B cell (primary cell): Measurements from ENCODE around the gene SDHAF4.

Experiments used
- EZH2 ChIP-seq: IDR thresholded peaks from 2 replicates; pipeline ENCODE4 v1.6.1; 2012; ENCODE audit warnings: borderline replicate concordance, low read depth, mild to moderate bottlenecking, moderate library complexity, low read length; ENCODE audit not compliant: insufficient read depth, poor library complexity, severe bottlenecking
- TF ChIP-seq, protein P1 (sequence below): fragments of 200-600 bp; IDR thresholded peaks from one replicate; pipeline ENCODE4 v1.8.0; 2022; ENCODE audit warnings: antibody characterized with exemption, mild to moderate bottlenecking

DNA sequence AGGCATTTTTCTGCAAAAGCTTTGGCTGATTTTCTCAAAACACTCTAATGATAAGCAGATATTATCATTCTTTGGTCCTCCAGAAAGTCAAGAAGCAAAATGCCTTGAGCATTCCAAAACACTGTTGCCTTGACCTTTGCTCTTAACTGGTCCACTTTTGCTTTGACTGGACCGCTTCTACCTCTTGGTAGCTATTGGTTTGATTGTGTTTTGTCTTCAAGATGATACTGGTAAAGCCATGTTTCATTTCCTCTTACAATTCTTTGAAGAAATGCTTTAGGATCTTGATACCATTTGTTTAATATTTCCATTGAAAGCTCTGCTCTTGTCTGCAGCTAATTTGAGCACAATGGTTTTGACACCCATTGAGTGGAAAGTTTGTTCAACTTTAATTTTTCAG, 35.6 kb upstream of the SDHAF4 start:
- TF ChIP-seq EZH2: no peak
- TF ChIP-seq, protein P1, sequence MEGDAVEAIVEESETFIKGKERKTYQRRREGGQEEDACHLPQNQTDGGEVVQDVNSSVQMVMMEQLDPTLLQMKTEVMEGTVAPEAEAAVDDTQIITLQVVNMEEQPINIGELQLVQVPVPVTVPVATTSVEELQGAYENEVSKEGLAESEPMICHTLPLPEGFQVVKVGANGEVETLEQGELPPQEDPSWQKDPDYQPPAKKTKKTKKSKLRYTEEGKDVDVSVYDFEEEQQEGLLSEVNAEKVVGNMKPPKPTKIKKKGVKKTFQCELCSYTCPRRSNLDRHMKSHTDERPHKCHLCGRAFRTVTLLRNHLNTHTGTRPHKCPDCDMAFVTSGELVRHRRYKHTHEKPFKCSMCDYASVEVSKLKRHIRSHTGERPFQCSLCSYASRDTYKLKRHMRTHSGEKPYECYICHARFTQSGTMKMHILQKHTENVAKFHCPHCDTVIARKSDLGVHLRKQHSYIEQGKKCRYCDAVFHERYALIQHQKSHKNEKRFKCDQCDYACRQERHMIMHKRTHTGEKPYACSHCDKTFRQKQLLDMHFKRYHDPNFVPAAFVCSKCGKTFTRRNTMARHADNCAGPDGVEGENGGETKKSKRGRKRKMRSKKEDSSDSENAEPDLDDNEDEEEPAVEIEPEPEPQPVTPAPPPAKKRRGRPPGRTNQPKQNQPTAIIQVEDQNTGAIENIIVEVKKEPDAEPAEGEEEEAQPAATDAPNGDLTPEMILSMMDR: no peak
